ENCODE results near the gene SMAD3. TPM values are rescaled to one million over a fixed set of nuclear protein-coding genes. Genes with fewer than 3 reads are reported as not detected.
"Not testable (repeated sequence)": the region's sequence is repeated elsewhere in the genome, so short reads cannot be mapped to it uniquely, and the experiment has no call there.

SMAD3 gene
- total RNA-seq, 1 donor from 2014 or later = 53.5 TPM

DNA sequence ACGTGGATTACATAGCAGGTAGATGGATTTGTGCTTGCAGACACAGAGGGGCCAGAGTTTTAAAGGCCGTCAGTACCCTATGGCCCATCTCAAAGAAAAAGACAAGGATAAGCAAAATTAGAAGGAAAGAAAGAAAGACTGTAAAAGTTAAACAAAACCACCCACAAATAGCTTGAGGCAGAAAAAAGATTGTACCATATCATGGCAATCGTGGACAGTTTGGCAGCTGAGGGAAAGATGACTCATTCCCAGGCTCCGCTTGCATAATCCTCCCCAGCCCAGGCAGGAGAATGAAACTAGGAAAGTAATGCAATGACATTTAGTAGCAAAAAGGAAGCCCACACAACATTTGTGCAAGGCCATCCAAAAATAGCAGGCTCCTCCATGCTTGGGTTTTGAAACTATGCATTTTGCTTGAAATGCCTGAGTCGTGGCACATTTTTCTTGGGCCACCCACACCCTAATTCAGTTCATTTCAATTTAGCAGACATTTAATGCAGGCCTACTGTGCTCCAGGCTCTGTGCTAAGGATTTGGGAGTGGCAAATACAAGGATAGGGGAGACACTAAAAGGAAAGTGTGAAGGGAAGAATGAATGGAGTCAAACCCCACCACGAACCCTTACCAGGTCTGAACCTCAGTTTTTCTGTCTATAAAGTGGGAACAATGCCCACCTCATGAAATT is 40.9 kb upstream of the SMAD3 start:
- intact Hi-C loops (cut with DNase I) = no loop called here
- Histone ChIP-seq H3K27me3 (no peaks in the 10 kb centered on the region), H3K36me3 (no peaks in the 10 kb centered on the region), H3K4me1 (peaks cover 37% of the 10 kb centered on the region), H3K9me3 (no peaks in the 10 kb centered on the region), H3K27ac (peak overlapping the region; percentile 61), H3K4me3 (no peak overlapping the region)
- DNase-seq (ENCODE audit: extremely low spot score in 2 of 2) = peak in 1 of 2 donors; percentile 94
- TF ChIP-seq POLR2A (IDR thresholded peaks at IDR 0.05) = no peak
- peak; percentile 31 to 99 for TF ChIP-seq POLR2AphosphoS5 (IDR thresholded peaks at IDR 0.05; ENCODE audit: insufficient read depth in 1 of 2, low read depth in 1 of 2)

- Histone ChIP-seq H3K27me3 (no peaks in the 10 kb centered on the region), H3K4me1 (peaks cover 37% of the 10 kb centered on the region)
Measured at GRCh38 chr15:67024998-67025368, 40.4 kb upstream of the SMAD3 start.

GRCh38 chr15:67025719-67026609 is 39.4 kb upstream of the SMAD3 start:
- no peaks in the 10 kb centered on the region for H3K36me3 ChIP-seq
- H3K27ac ChIP-seq = peak overlapping the region; percentile 61
- TF ChIP-seq POLR2A (IDR thresholded peaks at IDR 0.05) = no peak
- no peak for TF ChIP-seq CTCF (IDR thresholded peaks at IDR 0.05)
- peak in 1 of 2 donors; percentile 19 for TF ChIP-seq POLR2AphosphoS5 (IDR thresholded peaks at IDR 0.05; ENCODE audit: insufficient read depth in 1 of 2, low read depth in 1 of 2)
- intact Hi-C loops (cut with DNase I) = no loop called here
- no peaks in the 10 kb centered on the region for H3K9me3 ChIP-seq
- H3K4me3 ChIP-seq = no peak overlapping the region
- no peak for DNase-seq (ENCODE audit: extremely low spot score in 2 of 2)
- H3K4me1 ChIP-seq = peaks cover 37% of the 10 kb centered on the region
- H3K27me3 ChIP-seq = no peaks in the 10 kb centered on the region

More at GRCh38 chr15:67024998-67025368, 40.4 kb upstream of the SMAD3 start:
- DNase-seq (ENCODE audit: extremely low spot score in 2 of 2) = no peak
- Histone ChIP-seq H3K4me3 (no peak overlapping the region), H3K36me3 (no peaks in the 10 kb centered on the region), H3K9me3 (no peaks in the 10 kb centered on the region), H3K27ac (peak overlapping the region; percentile 61)
- TF ChIP-seq POLR2A (IDR thresholded peaks at IDR 0.05) (no peak), CTCF (IDR thresholded peaks at IDR 0.05) (no peak), POLR2AphosphoS5 (IDR thresholded peaks at IDR 0.05; ENCODE audit: insufficient read depth in 1 of 2, low read depth in 1 of 2) (no peak)
- intact Hi-C loops (cut with DNase I) = no loop called here

GRCh38 chr15:67026610-67026967 is 38.8 kb upstream of the SMAD3 start:
- Histone ChIP-seq H3K4me3 (no peak overlapping the region), H3K27ac (peak overlapping the region; percentile 9), H3K9me3 (no peaks in the 10 kb centered on the region), H3K4me1 (peaks cover 37% of the 10 kb centered on the region), H3K27me3 (no peaks in the 10 kb centered on the region), H3K36me3 (no peaks in the 10 kb centered on the region)
- no peak for DNase-seq (ENCODE audit: extremely low spot score in 2 of 2)
- intact Hi-C loops (cut with DNase I) = no loop called here
- TF ChIP-seq CTCF (IDR thresholded peaks at IDR 0.05) = no peak
- TF ChIP-seq POLR2A (IDR thresholded peaks at IDR 0.05) = no peak
- TF ChIP-seq POLR2AphosphoS5 (IDR thresholded peaks at IDR 0.05; ENCODE audit: insufficient read depth in 1 of 2, low read depth in 1 of 2) = no peak

DNA sequence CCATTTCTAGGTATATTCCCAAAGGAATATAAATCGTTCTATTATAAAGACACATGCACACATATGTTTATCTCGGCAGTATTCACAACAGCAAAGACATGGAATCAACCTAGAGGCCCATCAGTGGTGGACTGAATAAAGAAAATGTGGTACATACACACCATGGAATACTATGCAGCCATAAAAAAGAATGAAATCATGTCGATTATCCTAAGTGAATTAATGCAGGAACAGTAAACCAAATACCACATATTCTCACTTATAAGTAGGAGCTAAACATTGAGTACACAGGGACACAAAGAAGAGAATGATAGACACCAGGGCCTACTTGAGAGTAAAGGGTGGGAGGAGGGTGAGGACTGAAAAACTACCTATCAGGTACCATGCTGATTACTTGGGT is 37.0 kb upstream of the SMAD3 start:
- intact Hi-C loops (cut with DNase I); H3K27ac ChIP-seq; H3K36me3 ChIP-seq; H3K27me3 ChIP-seq; H3K4me3 ChIP-seq; DNase-seq (ENCODE audit: extremely low spot score in 2 of 2); H3K9me3 ChIP-seq: not testable (repeated sequence)
- H3K4me1 ChIP-seq = peaks cover 42% of the 10 kb centered on the region
